ENCODE results near the gene PITRM1.

Gene PITRM1

DNA sequence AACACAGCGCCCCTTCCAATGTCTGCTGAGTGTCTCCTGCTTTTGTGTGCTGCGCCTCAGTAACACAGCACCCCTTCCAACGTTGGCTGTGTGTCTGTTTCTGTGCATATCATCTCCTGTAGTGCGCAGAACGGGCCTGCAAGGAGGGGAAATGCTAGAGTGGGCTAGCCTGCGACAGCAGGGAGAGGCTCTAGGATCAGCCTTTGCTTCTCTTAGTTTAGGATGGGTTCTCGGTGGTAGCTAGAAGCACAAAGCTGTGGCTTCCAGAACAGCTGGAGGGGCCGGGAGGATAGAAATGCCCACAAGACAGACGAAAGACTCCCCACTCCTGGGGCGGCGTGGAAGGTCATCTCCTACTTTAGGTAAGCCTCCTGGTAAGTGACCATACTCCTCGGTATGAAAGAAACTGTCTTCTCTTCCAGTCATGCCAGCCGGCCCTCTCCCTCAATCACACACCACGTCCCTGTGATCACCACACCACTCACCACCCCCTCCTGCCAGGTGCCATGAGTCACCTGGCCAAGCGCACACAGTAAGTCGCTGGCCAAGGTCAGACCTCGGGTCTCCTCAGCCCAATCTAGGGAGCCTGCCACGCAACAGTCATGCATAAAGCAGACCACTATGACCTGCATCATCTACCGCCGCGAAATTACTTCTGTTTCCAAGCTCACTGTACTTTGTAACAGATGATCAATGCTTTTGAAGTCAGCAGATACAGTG is 4.8 kb downstream of the PITRM1 start:
- no peak for DNase-seq (ENCODE audit: low read depth in 2 of 2)

DNA sequence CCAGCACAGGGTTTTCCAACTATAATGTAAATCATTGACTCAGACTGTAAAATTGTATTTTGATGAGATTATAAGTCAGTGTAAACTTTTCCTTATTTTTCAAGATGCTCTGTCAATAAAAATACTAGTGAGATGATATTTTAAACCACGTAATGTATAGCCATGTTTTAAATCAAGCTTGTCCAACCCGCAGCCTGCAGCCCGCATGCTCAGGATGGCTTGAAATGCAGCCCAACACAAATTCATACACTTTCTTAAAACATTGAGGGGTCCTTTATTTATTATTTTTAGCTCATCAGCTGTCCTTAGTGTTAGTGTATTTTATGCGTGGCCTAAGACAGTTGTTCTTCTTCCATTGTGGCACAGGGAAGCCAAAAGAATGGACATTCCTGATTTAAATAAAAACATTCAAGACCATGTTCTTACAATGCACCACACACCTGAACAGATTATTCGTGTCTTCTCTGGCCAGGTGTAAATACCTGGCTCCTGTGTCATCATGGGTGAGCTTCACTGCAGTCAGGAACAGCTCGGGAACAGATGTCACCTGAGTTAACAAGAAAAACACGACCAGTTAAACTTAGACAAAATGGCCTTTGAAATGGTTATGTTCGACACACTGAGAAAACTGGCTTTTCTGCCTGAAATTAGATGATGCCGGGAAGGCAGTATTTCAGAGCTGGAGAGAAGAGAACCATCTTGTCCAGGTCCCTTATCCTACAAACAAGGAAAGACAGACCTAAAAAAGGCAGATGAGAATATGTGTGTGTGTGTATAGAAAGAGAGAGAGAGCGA is 5.9 kb downstream of the PITRM1 start:
- DNase-seq (ENCODE audit: low read depth in 2 of 2), result no peak

DNA sequence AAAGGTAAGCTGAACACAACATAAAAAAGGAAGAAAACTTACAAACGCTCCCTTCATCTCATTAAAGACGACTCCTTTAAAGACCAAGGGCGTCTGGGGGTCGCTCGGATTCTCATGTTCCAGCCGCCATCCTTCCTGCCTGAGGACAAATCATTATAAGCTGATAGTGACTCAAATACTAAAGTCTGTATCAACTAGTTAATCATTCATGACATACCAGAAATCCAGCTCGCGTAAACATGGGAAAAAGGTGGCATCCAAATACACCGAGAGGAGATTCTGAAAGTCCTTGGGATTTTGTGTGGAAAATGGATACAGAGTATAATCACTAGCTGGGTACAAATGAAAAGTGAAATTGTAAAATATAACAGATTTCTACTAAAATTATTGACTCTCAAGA is 7.4 kb downstream of the PITRM1 start:
- no peak for DNase-seq (ENCODE audit: low read depth in 2 of 2)

DNA sequence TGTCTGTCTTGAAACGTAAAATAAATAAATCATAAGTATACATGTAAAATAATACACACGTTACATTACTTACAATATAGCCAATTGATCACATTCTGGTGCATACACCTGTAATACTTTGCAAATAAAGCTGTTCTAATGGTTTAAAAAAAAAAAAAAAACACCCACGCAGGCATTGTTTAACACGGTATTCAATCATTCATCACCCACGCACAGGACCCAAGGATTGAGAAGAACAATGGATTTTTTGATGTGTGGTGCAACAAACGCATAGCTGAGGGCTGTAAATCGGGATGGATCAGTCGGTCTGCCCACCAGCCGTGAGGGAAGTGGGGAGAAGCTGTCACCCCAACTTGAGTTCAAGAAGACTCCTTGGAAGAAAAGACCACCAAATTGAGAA is 8.7 kb downstream of the PITRM1 start:
- DNase-seq (ENCODE audit: low read depth in 2 of 2), result no peak

DNA sequence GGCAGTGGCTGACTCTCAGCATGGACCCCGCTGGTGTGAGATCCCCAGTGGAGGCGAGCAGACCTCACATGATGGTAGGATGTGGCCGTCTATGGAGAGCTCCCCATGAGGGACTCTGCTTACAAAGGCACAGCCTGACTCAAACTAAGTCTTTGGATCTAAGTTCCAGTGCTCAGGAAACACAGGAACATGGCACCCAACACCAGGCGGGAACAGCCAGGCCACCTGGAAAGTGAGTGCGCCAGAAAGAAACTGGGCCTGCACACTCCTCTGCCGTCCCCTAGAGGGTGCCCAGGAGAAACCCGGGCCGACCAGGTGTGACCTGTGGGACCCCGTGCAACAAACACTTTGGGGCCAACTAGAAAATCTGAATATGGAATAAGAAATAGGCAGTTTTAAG is 10.0 kb downstream of the PITRM1 start:
- no peak for DNase-seq (ENCODE audit: low read depth in 2 of 2)

DNA sequence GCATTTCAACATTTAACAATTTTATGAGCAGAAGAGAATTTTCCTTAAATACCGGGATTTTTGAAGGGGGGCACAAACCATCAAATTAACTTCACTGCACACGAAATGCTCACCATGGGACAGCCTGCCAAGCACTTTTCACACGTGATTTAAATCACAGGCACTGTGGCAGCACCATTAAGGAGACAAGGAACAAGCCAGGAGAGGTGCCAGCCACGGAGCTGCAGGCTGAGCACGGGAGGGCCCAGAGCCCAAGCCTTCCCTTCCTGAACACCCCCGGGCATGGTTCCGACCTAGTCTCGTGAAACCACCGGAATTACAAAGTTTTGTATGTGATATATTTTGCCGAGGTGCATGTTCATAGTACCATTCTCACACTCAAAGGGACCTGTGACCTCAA is 13.4 kb downstream of the PITRM1 start:
- DNase-seq (ENCODE audit: low read depth in 2 of 2), result no peak

DNA sequence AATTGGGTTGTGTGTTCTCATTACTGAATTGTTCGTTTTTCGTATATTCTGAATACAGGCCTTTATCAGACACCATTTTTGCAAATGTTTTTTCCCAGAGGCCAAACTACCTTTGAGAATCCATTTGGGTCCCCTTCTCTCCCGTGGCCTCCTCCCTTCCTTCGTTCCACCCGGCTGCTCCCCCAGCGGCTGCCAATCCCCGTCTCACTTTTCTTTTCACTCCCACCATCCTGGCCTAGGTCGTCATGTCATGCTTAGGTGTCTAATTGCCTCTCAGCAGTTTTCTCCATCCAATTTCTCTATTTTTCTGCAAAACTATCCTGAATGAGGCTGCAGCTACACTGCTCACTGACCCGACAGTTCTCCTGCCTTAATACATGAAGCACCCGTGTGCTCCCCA is 17.9 kb downstream of the PITRM1 start:
- no peak for DNase-seq (ENCODE audit: low read depth in 2 of 2)

DNA sequence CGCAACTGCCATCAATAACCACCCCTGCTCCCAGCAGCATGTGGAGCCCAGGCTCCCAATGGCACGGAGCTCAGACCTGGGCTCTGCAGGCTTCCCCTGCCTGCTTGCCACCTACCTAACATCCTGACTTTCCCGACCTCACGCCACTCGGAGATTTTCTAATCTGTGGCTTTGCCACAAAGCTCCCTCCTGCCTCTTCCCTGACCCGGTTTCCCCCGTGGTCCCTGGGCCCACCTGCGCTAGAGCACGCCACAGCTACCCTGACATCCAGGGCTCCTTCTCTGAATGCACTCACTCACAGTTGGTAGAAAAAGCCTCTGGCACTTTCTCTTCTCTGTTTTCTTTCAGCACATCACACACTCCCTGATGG is 20.0 kb downstream of the PITRM1 start:
- no peak for DNase-seq (ENCODE audit: low read depth in 2 of 2)

DNA sequence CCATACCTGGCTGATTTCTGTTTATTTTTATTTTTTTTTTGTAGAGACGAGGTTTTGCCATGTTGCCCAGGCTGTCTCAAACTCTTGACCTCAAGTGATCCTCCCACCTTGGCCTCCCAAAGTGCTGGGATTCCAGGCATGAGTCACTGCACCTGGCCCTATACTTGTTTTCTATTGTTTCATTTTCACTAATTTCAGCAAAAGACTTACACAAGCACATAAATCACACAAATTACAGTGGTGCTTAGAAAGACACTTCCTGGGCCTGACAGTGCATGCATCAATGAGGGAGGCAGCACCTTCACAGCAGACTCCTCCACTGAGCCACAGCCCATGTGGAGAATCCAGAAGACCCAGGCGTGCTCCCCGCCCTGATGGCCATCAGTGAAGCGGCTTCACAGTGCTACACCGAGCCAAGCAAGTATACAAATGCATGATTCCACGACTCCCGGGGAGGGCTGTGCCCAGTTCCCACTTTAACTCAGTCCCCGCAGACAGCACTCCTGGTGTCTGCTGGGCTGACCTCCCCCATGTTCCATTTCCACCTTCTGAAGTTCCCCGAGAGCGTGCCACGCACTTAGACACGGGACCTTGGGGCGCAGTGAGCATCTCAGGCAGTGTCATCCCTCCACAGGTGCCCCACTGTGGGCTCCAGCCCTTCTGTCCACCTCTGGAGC is 20.6 kb downstream of the PITRM1 start:
- no peak for DNase-seq (ENCODE audit: low read depth in 2 of 2)

DNA sequence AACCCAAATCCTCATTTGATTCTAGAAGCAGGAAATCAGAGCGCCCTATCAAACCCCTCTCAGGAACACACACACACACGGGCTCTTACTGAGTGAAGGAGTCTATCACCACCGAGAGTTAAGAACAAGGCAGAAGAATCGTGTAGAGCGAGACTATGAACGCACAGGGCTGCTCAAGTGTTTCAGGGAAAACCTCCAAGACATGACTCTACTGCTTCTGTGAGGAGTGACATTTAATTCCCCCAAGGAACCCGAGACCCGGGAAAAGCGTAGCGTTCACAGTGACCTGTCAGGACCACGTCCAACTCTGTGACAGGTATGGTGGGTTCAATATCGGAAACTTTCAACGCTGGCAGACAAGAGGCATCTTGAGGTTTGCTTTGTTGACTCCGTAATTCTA is 21.6 kb downstream of the PITRM1 start:
- no peak for DNase-seq (ENCODE audit: low read depth in 2 of 2)

DNA sequence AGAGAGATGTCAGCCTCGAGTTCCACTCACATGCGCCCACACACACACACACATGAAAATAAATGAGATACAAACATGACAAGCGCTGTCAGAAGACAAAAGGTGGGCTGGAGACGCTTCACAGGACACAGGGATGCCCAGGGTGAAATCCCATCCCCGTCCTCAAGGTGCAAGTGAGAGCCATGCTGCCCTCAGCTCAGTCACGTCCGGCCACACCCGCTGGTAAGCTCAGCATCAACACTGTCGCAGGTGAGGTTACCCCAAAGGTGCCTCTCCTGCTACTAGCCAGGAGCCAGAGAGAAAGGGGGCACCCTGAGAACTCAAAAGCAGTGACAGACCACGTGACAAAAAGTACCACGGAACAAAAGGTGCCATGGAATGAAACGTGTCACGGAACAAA is 22.2 kb downstream of the PITRM1 start:
- DNase-seq (ENCODE audit: low read depth in 2 of 2), result no peak

DNA sequence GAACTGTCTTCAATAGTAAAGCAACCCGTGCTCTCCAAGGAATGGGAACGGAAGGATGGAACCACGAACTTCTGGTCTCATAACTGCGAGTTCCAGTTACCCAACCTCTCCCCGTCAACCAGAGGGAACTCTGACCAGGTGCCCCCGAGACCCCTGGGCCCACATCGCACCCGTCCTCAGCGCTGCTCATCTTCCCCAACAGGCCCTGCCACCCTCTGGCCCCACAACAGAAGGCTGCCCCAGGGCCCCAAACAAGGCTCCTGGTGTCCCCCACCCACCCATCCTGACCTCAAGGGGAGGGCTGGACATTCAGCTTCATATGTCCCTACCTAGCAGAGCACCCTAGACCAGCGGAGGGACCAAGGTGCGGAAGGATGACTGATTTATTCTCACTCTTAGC is 22.7 kb downstream of the PITRM1 start:
- DNase-seq (ENCODE audit: low read depth in 2 of 2), result no peak

DNA sequence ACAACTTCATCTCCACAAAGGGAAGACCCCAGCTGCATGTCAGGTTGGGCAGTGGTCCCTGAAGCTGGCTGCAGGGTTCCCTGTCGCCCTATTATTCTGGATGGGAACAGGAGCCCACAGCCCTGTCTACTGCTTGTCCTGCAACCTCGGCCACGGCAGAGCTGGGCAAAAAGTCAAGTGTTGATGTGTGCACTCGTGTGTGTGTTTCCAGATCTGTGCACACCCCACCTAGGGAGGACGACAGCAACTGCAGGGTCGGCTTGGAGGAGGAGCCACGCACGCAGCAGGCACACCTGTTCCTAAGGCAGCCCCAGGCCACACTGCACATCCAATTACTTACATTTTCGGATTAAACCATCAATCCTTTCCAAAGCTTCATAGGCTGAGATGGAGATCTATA is 23.6 kb downstream of the PITRM1 start:
- DNase-seq (ENCODE audit: low read depth in 2 of 2), result no peak

DNA sequence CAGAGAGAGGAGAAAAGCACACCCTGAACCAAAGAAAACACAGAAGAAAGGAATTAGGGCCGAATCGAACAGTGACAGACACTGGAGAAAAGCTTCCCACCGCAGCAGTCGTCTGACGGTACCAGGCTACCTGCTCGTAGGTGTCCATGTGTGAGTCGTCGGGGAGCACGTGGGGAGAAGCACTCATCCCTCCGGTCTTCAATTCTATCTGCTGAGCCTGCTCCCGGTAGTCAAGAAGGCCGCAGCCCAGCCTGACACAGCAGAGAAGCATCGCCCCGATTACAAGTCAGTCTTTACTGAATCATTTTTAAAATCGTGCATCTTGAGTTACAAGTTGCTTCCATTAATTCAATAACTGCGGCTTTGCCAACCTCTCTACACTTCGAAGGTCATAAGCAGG is 24.5 kb downstream of the PITRM1 start:
- no peak for DNase-seq (ENCODE audit: low read depth in 2 of 2)

DNA sequence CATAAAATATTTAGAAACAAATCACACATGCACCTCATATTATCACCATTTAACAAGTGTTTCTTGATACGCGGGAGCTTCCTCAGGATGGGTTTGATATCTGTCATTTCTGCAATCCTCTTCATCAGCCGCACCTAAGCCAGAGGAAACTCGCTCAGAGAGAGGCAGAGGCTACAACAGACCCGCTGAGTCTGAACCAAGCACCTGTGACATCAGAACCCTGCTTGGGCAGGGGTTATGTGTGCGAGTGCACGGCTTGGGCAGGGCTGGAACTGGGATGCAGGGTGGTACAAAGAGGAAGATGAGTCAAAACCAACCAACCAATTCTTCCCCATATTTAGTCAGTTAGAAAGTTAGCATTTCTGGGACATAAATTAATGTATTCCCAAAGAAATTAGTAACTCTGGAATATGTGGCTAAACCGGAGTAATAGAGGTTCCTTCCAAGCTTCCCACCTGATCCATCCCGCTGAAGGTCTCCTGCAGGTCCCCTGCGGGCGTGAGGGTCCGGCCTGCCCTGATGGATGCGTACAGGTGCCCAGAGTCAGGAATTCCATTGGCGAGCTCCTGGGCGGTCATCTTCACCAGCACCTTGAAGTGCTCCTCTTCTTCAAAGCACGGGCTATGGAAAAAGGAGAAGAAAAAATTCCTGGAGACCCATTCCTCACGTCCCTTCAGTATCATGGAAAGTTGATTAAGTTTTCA is 25.3 kb downstream of the PITRM1 start:
- no peak for DNase-seq (ENCODE audit: low read depth in 2 of 2)

DNA sequence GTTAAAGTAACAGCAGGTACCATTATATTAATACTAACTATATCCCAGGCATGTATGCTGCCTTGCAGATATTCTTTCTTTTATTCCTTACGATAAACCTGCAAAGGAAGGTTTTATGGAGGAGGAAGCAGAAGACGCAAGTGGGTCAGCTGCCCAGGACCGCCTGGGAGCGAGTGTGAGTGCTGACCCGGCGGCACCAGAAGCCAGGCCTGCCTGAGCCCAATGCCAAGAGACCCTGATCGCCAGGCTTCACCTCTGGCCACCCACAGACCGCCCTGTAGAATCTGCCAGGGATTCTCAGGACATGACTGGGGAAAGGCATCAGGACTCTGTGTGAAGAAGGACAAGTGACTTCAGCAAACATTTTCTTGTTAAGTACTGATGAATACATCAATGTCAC is 26.3 kb downstream of the PITRM1 start:
- DNase-seq (ENCODE audit: low read depth in 2 of 2), result no peak

DNA sequence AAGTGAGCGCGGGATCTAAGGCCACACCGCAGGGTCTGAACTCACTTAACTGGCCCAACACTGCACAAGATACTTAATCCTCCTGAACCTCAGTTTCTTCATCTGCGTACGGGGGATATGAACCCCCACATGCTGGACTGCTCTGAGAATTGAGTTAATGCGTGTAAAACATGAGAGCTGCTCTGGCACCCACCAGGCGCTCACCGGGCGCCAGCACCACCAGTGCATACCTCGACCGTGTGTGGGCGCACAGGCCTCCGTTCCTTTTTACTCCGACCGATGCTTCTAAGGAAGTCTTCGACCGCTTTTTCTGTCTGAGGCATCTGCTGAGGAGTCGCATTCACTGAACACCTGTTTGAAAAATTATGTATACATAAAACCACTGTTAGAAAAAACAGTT is 27.2 kb downstream of the PITRM1 start:
- no peak for DNase-seq (ENCODE audit: low read depth in 2 of 2)

DNA sequence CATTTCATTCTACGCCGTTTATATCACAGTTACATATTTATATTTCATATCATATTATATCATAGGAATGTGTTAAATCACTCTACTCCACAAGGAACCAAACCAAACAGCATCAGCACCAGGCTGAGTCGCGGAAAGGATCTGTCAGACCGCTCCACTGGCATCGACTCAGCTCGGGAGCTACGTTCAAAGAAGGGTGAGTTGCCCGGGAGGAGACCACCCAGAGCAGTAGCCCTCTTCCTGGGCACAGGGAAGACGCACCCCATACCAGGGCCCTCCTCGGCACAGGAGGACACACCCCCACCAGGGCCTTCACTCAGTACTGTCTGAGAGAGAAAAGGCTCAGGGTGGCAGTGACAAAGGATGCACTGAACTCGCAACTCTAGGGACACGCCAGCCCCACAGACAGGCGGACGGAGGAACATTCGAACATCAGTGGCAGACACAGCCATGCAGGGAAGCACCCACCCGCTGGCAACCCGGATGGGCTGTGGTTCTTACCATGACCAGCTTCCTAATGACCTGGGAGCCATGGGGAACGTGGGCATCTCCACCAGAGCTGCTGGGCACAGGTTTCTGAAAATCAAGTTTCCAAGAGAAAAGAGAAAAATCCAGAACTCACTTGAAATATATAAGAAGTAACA is 28.7 kb downstream of the PITRM1 start:
- DNase-seq (ENCODE audit: low read depth in 2 of 2), result no peak

DNA sequence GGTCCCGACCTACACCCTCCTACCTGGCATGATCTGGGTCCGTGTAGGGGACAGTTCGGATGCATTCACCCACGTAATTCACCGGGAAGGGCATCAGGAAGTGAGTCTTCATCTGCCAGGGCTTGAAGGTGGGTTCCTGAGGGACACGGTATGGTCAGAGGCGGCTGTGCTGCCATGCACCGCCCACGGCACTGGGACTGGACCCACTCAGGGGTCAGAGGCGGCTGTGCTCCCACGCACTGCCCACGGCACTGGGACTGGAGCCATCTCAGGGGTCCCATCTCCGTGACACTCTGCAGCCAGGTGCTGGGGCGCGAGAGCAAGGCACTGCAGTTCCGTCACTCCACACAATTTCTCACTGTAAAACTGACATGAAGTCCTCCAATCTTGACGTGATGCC is 29.2 kb downstream of the PITRM1 start:
- DNase-seq (ENCODE audit: low read depth in 2 of 2), result no peak

DNA sequence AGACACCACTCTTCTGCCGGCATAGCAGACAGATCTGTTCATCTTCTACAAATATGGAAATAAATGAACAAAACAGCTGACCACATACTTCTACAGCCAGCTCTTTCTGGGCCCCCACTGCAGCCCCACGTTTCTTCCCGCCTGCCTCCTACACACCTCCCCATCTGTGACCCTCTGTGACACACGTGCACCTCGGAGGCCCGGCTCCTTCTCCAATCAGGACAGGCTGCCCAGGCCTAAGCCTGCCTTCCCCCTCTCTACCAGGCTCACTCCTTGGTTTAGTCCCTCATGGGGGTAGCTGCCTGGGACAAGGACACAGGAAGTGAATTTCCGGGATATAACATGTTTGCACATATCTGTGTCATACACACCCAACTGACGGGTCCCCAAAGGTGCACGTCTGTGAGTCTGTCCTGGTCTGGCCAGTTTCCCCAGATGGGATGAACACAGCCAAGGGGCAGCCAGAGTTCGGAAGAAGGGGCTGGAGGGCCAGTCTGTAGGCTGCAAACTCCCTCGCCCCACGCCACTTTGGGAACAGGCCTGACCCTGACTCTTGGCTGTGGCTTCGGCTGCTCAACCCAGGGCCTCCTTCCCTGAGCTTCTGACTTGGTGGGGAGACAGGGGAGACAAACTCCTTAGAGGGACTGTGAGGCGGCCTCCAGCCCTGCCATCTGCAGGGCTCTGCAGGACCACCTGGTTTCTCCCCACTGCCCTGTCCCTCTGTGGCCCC is 30.3 kb downstream of the PITRM1 start:
- DNase-seq (ENCODE audit: low read depth in 2 of 2), result no peak

DNA sequence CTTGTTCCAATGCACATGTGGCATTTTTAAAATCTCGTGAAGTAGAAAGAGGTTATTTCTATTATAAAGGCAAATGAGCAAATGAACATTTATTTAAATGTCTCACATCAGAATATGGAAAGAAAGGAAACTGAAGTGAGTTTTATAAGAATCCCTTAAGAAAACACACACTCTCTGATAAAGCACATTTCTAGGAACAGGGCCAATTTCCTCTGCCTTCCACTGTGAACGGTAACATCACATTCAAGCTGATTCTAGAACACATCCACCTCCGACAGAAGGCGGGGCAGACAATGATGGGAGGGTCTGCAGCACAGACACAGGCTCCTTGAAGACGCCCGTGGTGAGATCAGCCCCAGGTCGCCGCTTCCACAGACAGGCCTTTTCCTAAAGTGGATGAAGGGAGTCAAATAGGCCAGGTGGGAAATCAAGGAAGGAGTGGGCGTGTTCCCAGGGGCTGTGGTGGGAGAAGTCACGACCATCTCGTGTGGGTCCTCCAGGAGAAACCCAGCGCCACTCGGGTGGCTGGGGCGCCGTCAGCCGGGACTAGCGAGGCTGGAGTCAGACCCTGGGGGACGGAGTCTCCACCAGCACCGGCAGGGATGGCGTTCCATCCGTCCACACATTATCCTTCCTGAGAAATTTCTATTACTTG is 31.1 kb downstream of the PITRM1 start:
- no peak for DNase-seq (ENCODE audit: low read depth in 2 of 2)
